Urinary bladder (tissue), 4 donors: ENCODE data around the gene DDX4. TPM values are rescaled to one million over a fixed set of nuclear protein-coding genes. Genes with fewer than 3 reads are reported as not detected.

ENCODE experiments used
- DNase-seq: peaks from one replicate; pipeline ENCODE4 v3.0.0-alpha.2; 2015; ENCODE audit errors: extremely low spot score
- H3K27ac ChIP-seq: one replicate; pipeline ENCODE4 v1.5.1; 2013; ENCODE audit warnings: low read depth, mild to moderate bottlenecking, moderate library complexity
- H3K36me3 ChIP-seq: one replicate; pipeline ENCODE4 v1.6.1; 2013; ENCODE audit warnings: mild to moderate bottlenecking, moderate library complexity; ENCODE audit not compliant: insufficient read depth
- H3K4me1 ChIP-seq: one replicate; pipeline ENCODE4 v1.6.1; 2013; ENCODE audit warnings: mild to moderate bottlenecking, moderate library complexity; ENCODE audit not compliant: insufficient read depth
- H3K4me3 ChIP-seq: one replicate; pipeline ENCODE4 v1.5.1; 2013; ENCODE audit warnings: low read depth, low read length
- WGBS: extraction: QIAGEN DNeasy Blood & Tissue Kit; methylation state at CpG from one replicate; pipeline ENCODE4 v1.1.7; 2013; 5-methylcytosine and 5-hydroxymethylcytosine counted together
- polyA plus RNA-seq: library from polyadenylated mRNA; stranded (reverse); fragments of 200-250 nt; gene quantifications from one replicate; pipeline ENCODE4 v1.2.3, GENCODE V29; 2013
- total RNA-seq: library from RNA; depleted of rRNA; stranded (reverse); fragments of >200 nt; gene quantifications from one replicate; pipeline ENCODE4 v1.2.3, GENCODE V29; 2014
- donor health status: healthy with polysubstance abuse.
- donor health status: healthy.

The DDX4 gene
- total and polyA plus RNA-seq, 2 donors: 0.42 TPM; not detected in 1

DNA sequence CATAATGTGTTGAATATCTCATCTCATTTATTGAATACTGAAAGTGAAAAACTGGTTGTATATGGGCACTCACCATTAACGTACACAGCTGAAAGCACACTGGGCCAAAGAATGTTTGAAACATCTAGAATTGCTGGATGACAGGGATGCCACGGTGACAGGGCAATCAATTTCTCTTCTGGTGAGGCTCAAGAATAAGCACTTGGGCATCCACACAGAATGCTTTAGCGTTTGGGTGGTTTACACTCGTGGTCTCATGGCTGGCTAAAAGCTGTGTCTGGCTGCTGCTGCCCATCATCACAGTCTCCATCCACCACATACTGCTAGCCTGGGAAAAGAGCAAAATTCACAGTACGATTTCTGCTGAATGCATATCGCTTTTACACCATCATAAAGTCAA, 82.6 kb downstream of the DDX4 start:
- DNase-seq: no peak
- 78% methylated on average over 6 of the region's 6 CpGs for WGBS

DNA sequence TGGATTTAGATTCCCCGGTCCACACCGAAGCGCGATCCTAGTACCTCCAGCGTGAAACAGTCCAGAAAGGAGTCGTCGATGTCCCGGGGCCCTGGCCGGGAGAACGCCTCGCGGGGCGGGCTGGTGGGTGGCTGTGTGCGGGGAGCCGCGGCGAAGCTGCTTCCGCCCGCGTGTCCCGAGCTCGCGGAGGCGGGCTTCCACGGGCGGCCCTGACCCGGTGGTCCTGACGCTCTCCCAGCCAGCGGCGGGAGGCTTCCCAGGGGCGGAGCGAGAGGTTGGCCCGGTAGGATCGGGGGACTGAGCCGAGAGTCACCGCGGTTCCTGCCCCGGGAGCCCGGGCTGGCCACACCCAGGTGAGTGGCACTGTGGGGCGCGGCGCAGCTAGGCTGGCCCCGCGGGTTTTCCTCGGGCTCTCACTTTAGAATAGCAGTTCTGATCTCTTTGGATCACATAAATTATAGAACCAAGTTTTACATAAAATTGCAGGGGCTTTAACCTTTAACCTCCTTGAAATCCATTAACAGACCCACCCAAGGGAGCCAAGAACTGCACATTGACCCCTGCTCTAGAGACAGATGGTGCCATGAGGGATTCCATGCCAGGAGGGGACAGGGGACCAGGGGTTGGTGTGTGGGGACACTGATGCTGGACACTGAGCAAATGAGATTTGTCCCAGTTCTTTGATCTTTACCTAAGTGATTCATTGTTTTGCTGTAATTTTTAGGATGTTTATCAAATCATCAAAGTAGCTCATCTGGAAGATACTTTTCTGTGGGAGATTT, 84.1 kb downstream of the DDX4 start:
- Histone ChIP-seq H3K4me1 (no peaks in the 10 kb centered on the region), H3K36me3 (no peaks in the 10 kb centered on the region), H3K4me3 (peak overlapping the region; percentile 18), H3K27ac (no peak overlapping the region)
- 9% methylated on average over 45 of the region's 45 CpGs for WGBS
- DNase-seq: no peak

More for the DNA sequence above, 82.6 kb downstream of the DDX4 start:
- no peak overlapping the region for H3K27ac ChIP-seq
- no peaks in the 10 kb centered on the region for H3K4me1 ChIP-seq
- H3K36me3 ChIP-seq: no peaks in the 10 kb centered on the region
- no peak overlapping the region for H3K4me3 ChIP-seq

DNA sequence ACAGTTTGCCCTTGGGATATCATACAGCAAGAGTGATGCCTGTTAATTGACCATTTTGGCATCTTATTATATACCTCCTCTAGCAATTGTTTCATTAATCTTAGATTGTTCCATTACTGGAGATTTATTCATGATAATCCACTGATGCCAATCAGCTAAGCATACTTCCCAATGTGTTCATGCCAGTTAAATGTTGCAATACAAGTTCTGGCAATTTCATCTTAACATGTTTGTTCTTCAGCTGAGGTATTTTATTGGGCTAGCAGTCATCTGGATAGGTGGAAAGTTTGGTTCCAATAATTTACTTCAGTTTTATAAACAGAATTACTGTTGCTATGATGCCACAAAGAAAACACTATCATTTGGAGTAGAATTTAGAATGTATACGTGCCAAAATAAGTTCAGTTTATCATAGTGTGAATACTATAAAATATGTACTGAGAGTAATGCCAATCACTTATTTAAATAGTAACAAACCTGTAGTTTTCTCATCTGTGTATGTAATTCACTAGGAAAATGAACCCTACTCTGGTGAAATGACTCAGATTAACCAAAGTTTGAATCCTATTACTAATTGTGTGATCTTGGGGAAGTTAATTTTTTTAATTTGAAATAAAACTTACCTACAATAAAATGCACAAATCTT, 85.4 kb downstream of the DDX4 start:
- Histone ChIP-seq H3K4me1 (no peaks in the 10 kb centered on the region), H3K27ac (no peak overlapping the region), H3K36me3 (no peaks in the 10 kb centered on the region), H3K4me3 (no peak overlapping the region)
- WGBS: 46% methylated on average over 1 of the region's 1 CpG
- peak; percentile 18 for DNase-seq

DNA sequence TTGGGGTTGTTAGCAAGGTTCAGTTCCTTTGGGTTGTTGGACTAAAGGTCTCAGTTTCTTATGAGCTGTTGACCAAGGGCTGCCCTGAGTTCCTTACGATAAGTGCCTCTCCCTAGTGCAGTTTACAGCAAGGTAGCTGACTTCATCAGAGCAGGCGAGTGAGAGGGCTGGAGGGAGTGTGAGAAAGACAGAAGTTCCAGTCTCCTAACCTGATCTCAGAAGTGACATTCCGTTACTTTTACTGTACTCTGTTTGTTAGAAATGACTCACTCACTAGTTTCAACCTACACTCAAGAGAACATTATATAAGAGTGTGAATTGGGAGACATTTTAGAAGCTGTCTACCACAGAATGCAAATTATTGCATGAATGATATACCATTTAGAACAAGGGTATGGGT, 92.1 kb downstream of the DDX4 start:
- no peak for DNase-seq
- no peak overlapping the region for H3K4me3 ChIP-seq
- no peaks in the 10 kb centered on the region for H3K4me1 ChIP-seq
- 90% methylated on average over 3 of the region's 3 CpGs for WGBS
- H3K27ac ChIP-seq: no peak overlapping the region
- H3K36me3 ChIP-seq: no peaks in the 10 kb centered on the region

DNA sequence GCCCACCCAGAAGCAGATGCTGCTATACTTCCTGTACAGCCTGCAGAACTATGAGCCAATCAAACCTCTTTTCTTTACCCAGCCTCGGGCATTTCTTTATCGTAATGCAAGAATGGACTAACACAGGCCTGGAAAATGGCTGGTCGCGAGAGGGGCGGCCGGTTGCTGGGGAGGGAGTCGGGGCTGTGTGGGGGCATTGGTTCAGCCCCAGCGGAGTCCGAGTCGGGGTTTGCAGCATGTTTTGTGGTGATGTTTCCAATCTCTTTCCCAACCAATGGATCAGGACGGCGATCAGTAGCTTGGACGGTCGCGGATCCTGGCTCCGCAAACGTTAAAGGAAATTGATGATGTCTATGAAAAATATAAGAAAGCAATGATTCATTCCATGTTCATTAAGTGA, 94.6 kb downstream of the DDX4 start:
- Histone ChIP-seq H3K27ac (no peak overlapping the region), H3K4me1 (no peaks in the 10 kb centered on the region), H3K4me3 (no peak overlapping the region), H3K36me3 (no peaks in the 10 kb centered on the region)
- WGBS: 97% methylated on average over 17 of the region's 17 CpGs
- DNase-seq: no peak

DNA sequence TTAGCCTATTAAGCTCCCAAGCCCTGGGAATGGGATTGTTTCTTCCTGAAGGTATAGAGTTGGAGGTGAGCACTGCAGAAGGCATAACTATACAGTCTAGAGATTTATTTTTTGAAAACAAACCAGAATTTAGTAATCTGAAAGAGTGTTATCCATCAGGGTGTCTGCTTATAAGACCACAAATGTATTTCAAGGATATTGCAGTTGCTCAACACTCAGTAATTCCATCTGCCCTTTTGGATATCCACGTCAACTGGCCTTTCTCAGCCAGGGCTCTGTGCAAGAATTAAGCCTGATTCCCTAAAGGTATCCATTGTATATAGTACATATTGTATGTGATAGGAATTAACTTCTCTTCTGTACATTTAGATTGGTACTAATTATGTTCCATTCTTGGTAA, 98.3 kb downstream of the DDX4 start:
- Histone ChIP-seq H3K36me3 (no peaks in the 10 kb centered on the region), H3K4me1 (no peaks in the 10 kb centered on the region), H3K4me3 (no peak overlapping the region), H3K27ac (no peak overlapping the region)
- DNase-seq: no peak
- WGBS: 76% methylated on average over 1 of the region's 1 CpG

DNA sequence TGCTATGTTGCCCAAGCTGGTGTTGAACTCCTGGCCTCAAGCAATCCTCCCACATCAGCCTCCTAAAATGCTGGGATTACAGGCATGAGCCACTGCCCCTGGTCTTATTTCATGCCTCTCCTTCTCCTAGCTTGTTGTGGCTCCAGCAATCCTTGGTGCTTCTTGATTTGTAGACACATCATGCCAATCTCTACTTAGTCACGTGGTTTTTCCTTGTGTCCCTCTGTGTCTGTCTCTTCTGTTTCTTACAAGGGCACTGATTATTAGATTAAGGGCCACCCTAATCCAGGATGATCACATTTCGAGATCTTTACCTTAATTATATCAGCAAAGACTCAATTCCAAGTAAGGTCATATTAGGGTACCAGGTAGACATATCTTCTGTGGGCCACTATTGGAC, 104.1 kb downstream of the DDX4 start:
- H3K36me3 ChIP-seq: no peaks in the 10 kb centered on the region
- DNase-seq: no peak
- WGBS: 72% methylated on average over 2 of the region's 2 CpGs
- H3K4me3 ChIP-seq: no peak overlapping the region
- no peaks in the 10 kb centered on the region for H3K4me1 ChIP-seq
- H3K27ac ChIP-seq: no peak overlapping the region

DNA sequence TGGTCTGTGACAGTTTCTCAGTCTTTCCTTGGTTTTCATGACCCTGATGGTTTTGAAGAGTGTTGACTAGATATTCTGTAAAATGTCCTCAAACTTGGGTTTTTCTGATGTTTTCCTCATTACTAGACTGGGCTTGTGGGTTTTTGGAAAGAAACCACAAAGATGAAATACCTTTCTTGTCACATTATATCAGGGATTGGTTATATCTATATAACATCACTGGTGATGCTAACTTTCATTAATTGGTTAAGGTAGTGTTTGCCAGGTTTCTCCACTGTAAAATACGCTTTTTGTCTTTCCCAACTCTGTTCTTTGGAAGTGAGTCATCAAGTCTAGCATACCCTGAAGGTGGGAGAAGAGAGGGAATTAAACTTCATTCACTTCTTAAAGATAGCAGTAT, 110.0 kb downstream of the DDX4 start:
- WGBS: 65% methylated on average over 1 of the region's 1 CpG
- no peak overlapping the region for H3K4me3 ChIP-seq
- no peaks in the 10 kb centered on the region for H3K4me1 ChIP-seq
- no peak overlapping the region for H3K27ac ChIP-seq
- no peaks in the 10 kb centered on the region for H3K36me3 ChIP-seq
- no peak for DNase-seq

DNA sequence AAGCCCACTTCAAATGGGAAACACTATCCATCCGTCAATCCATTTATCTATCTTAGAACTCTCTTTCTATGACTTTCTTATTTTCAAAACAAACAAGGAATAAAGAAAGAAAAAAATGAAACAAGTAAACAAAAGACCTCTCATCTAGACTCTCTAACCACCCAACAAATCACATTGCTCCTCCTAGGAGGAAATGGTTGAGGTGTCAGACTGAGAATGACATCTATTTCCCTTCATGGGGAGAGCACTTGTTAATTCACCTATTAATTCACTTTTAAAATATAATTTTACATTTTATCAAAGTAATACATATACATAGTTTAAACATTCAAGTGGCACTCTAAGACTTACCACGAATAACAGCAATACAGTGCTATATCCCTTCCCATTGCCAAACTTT, 110.9 kb downstream of the DDX4 start:
- WGBS: 89% methylated on average over 2 of the region's 2 CpGs
- no peak for DNase-seq

DNA sequence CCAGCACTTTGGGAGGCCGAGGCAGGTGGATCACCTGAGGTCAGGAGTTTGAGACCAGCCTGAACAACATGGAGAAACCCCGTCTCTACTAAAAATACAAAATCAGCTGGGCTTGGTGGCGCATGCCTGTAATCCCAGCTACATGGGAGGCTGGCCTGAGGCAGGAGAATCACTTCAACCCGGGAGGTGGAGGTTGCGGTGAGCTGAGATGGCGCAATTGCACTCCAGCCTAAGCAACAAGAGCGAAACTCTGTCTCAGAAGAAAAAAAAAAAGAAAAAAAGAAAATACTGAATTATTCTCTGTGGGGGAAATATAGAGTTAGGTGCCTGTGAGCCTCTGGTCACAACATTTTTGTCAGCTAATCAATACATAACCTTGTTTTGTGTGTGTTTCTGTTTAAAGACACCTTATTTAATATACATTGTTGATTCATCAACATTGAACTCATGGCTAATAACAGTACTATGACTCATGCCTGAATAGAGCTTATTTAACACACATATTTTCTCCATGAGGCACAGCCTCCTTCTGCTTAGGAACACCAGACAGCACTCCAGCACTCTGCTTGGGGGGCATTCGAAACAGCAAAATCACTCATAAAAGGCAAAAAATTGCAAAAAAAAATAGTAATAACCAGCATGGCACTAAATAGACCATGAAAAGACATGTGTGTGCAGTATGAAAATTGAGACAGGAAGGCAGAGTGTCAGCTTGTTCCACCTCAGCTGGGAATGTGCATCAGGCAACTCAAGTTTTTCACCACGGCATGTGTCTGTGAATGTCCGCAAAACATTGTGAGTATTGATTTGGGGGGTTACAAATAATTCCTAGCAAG, 113.2 kb downstream of the DDX4 start, which contains the start of gene IL31RA:
Gene IL31RA (plus strand): TSS at position 519 of the 836 bp plus-strand sequence. CDS start 214 bp downstream, at position 733.
- WGBS: 89% methylated on average over 10 of the region's 10 CpGs
- Histone ChIP-seq H3K27ac (no peak within 1 kb of the TSS), H3K36me3 (no peaks in the 10 kb centered on the region), H3K4me1 (no peaks in the 10 kb centered on the region), H3K4me3 (no peak within 1 kb of the TSS)
- no peak for DNase-seq

More for the DNA sequence above, 110.9 kb downstream of the DDX4 start:
- Histone ChIP-seq H3K27ac (no peak overlapping the region), H3K4me3 (no peak overlapping the region), H3K36me3 (no peaks in the 10 kb centered on the region), H3K4me1 (no peaks in the 10 kb centered on the region)

DNA sequence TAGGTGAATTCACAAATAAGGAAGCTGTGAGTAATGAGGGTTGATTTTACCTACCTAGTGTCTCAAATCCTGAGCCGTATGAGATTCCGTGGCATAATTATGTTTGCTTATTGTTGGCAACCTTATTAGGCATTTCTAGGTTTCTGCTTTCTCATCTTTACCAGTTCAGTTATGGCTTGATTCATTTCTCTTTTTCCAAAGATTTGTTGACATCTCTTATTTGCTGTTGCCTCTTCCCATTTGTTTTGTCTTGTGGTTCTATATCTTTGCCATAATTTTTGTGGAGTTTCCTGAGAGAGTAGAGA, 113.8 kb downstream of the DDX4 start:
- no peaks in the 10 kb centered on the region for H3K36me3 ChIP-seq
- no peak overlapping the region for H3K4me3 ChIP-seq
- no peaks in the 10 kb centered on the region for H3K4me1 ChIP-seq
- DNase-seq: no peak
- 85% methylated on average over 2 of the region's 2 CpGs for WGBS
- H3K27ac ChIP-seq: no peak overlapping the region

DNA sequence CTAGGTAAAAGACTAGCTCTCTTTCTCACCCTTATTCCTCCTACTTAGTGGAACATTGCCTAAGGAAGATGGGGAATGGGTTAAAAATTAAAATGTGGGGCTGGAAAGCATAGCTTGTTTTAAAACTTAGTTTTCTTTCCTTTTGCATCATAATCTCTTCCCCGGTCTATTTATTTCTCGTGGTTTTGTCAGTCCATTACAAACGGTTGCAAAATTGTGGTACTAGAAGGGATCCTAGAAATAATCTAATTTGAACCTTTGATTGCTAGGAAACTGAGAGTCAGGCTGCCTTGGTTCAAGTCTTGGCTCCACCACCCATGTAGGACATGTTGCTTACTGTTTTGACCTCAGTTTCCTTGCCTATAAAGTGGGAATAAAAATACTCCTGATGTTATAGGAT, 114.6 kb downstream of the DDX4 start:
- WGBS: 60% methylated on average over 3 of the region's 3 CpGs
- Histone ChIP-seq H3K4me3 (no peak overlapping the region), H3K36me3 (no peaks in the 10 kb centered on the region), H3K4me1 (no peaks in the 10 kb centered on the region), H3K27ac (no peak overlapping the region)
- no peak for DNase-seq

DNA sequence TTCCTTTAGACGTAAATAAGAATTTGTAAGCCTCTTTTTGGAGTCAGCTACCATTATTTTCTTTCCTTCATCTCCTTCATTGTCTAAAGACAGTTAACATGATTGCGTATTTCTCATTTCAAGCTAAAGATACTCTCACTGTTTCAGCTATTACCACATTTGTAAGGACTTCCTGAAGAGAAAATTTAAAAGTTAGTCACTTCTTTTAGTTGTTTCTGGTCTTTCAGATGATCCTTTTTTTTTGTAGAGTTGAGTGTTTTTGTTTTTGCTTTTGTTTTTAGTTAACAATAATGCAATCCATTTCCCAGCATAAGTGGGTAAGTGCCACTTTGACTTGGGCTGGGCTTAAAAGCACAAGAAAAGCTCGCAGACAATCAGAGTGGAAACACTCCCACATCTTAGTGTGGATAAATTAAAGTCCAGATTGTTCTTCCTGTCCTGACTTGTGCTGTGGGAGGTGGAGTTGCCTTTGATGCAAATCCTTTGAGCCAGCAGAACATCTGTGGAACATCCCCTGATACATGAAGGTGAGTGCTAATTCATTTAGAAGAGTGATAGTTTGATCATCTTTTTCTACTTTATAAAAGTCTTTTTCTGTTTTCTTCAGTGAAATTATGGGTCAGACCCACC, 115.3 kb downstream of the DDX4 start:
- WGBS: 68% methylated on average over 3 of the region's 3 CpGs
- no peak overlapping the region for H3K27ac ChIP-seq
- no peak for DNase-seq
- no peaks in the 10 kb centered on the region for H3K36me3 ChIP-seq
- H3K4me1 ChIP-seq: no peaks in the 10 kb centered on the region
- H3K4me3 ChIP-seq: no peak overlapping the region
